ENCODE data around the gene WDFY1.
"Not testable (repeated sequence)": the region's sequence is repeated elsewhere in the genome, so short reads cannot be mapped to it uniquely, and the experiment has no call there.

WDFY1 gene

GRCh38 chr2:223956300-223956699 is 11.2 kb upstream of the WDFY1 start:
- no peak for DNase-seq

GRCh38 chr2:223954401-223954800 is 9.3 kb upstream of the WDFY1 start:
- no peak for DNase-seq

DNA sequence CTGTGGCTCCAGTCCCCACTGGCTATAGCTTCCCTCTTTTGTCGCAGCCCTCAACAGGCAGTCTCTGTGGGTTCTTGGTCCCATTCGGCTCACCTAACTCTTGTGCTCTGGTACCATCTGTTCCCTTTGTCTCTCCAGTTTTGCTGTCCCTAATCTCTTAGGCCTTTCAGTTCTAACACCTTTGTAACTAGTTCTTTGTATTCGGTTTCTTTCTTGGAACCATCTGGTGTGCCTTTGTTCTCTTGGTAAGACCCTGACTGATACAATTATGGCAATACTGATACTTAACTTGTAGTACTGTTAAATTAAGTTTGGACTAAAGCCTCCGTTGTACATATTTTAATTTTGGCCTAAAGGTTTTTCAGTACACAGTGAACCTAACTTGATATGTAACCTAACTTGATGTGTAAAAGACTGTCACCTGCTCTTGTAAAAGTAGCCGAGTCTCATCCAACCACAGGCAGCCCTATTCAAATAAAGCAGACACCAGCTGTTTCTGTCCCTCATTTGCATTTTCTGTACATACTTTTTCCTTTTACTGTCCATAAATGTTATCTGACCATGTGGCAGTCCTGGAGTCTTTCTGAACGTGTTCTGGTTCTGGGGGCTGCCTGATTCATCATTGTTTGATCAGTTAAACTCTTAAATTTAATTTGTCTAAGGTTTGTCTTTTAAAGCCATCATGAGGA is 7.3 kb upstream of the WDFY1 start:
- no peak for DNase-seq

- DNase-seq, result no peak
Measured at GRCh38 chr2:223950448-223951347, 5.6 kb upstream of the WDFY1 start.

GRCh38 chr2:223949241-223949840 is 4.2 kb upstream of the WDFY1 start:
- no peak for DNase-seq

DNA sequence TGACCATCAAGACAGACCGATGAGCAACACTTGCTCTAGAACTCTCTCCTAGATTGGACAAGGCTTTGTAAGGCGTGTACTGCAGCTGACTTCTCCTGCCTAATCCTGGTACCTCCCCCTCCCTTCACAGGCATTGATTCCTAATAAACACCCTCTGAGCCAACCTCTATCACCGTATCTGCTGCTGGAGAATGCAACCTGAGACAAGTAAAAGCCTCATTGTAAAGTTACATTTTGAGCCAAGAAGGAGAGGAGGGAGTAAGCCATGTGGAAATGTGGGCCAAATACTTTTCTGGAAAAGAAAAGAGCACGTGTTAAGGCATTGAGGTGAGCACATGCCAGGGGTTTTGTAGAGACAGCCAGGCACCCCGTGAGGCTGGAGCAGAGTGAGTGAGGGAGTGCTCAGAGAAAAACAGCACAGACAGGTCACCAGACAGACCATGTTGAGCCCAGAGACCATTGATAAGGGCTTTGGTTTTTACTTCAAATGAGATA is 2.6 kb upstream of the WDFY1 start:
- DNase-seq, result no peak

GRCh38 chr2:223945755-223946154 is 620 bp upstream of the WDFY1 start:
- no peak for DNase-seq

DNA sequence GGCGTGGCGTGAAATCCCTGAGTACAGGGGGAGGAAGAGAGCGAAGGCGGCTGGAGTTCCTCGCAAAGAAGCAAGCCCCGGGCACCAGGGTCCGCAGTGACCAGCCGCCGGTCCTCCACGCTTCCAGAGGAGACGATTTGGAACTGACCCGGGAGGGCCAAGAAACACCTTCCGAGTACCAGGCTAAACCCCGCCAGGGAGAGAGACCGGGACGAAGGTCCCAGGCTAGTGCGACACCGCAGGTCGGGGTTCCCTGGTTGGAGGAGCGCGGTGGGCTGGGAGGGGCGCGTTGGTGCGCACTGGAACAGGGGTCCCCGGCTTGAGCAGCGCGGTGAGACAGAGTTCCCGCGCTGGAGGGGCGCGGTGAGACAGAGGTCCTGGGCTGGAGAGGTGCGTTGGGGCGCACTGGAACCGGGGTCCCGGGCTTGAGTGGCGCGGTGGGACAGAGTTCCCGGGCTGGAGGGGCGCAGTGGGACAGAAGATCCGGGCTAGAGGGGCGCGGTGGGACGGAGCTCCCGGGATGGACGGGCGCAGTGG is 901 bp downstream of the WDFY1 start:
- DNase-seq, result no peak

- DNase-seq, result peak; percentile 8
Measured at GRCh38 chr2:223943561-223944008, 1.6 kb downstream of the WDFY1 start.

DNA sequence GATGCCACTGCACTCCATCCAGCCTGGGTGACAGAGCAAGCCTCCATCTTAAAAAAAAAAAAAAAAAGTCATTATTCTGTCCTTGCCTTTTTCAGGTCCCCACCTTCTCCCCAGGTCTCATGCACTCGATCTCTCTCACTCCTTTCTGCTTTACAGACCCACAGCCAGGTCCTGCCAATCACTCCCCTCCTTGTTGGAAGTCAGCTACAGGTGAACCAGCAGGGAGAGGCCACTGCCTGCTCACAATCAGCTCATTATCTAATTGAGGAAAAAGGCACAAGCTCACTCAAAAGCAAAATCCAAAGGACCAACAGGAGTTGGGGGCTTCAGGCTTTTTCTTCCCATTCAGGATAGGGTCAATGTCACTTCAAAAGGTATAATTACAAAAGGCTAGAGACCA is 2.0 kb downstream of the WDFY1 start:
- DNase-seq, result no peak

GRCh38 chr2:223941579-223942277 is 3.4 kb downstream of the WDFY1 start:
- DNase-seq, result peak; percentile 55

GRCh38 chr2:223939438-223939837 is 5.7 kb downstream of the WDFY1 start:
- DNase-seq, result not testable (repeated sequence)

DNA sequence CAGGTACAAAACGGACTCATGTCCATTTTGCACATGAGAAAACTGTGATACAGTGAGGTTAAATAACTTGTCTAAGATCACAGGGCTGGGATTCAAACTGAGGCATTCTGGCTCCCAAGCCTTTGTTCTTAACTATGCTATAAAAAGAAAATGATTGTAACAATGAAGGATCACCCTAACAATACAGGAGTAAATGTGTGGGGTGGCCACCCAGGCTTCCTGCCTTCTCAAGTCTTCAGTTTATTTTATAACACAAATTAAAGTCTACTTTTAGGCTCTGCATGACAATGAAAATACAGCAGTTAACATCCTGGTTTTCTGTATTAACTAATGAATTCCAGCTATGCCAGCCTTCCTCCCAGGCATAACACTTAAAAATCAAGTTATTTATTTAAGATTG is 7.6 kb downstream of the WDFY1 start:
- no peak for DNase-seq

DNA sequence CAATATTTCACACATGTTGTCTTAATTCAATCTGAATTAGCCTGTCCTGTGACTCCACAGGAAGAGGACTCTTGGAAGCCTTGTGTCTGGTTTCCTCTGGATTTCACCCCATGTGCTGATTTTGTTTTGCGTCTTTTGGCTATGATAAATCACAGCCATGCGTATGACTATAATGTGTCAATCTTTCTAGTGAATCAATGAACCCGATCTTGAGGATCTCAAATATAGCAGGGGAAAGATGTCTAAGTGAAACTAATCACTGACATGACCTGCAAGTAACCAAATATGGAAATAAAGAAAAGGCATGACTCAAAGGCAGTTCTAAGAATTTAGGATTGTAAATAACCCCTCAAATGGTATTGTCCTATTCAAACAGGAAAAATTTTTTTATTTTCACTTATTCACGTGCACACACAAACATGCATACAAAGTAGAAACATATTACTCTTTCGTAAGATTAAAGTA is 8.2 kb downstream of the WDFY1 start:
- no peak for DNase-seq

GRCh38 chr2:223935459-223936125 is 9.5 kb downstream of the WDFY1 start:
- no peak for DNase-seq

- DNase-seq, result no peak
Measured at GRCh38 chr2:223934870-223935269, 10.3 kb downstream of the WDFY1 start.

DNA sequence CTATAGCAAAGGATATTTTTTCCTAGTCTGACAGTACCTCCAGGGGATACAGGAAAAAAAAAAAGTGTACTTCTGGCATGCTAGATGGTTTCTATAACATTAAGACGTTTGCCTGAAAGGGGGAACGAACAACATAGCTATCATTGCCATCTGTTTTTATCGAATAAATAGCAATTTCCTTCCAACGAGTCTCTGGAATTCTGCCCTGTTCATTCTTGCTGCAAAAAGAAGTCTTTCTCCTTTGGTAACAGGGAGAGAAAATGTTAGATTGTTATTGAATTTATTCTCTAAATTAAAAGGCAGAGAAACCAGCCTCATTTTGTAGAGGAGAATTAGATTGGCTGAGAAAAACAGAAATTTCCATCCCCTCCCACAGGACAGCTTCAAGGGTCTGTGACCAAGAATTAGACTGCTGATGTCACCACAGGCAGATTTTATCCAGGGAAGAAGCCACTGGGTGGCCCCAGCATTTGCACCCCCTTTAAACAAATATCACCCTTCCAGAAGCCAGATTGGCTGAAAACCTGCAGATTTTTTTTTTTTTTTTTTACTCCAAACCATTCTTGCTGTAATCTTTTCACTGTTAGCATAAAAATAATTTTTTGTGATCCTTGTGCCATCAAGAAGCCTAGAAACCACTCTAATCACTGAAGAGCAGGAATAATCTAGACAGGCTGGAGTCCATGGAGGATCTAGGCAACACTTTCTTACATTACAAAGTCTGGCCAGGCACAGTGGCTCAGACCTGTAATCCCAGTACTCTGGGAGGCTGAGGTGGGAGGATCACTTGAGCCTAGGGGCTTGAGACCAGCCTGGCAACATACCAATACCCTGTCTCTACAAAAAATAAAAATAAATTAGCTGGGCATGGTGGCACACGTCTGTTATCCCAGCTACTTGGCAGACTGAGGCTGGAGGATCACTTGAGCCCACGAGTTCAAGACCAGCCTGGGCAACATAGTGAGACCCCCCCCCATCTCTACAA is 12.0 kb downstream of the WDFY1 start:
- no peak for DNase-seq

DNA sequence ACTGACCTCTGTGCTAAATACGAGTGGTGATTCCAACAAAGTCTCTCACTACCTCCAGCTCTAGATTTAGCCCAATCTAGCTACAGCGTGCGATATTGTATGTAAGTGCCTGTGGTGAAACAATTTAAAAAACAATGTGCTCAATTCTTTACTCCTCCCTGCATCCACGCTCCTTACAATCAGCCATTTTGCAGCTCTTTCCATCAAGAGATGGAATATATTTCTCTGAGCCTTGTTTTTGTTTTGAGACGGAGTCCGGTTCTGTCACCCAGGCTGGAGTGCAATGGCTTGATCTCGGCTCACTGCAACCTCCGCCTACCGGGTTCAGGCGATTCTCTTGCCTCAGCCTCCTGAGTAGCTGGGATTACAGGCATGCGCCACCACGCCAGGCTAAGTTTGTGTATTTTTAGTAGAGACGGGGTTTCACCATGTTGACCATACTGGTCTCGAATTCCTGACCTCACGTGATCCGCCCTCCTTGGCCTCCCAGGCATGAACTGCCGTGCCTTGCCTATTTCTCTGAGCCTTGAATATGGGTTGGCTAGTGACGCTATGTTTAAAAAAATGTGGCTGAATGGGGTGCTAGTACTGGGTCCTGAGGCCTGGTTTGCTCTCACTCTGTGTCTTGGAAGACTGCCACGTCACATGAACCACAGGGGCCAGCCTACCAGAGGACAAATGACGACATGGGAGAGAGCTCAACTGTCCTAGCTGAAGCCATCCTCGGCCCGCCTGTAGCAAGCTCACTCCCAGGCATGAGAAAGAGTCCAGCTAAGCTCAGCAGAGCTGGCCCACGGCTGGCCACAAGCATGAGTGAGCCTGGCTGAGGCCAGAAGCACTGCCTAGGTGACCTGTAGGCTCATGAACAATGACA is 14.8 kb downstream of the WDFY1 start:
- no peak for DNase-seq

- no peak for DNase-seq
Measured at GRCh38 chr2:223929571-223930102, 15.5 kb downstream of the WDFY1 start.
